HEK293T (cell line): ENCODE measurements around the gene TRIM62.

Experiments
- BHLHE40 ChIP-seq: fragments of 450-650 bp; IDR thresholded peaks from 2 replicates; pipeline ENCODE4 v1.6.1; 2016; ENCODE audit warnings: mild to moderate bottlenecking, moderate library complexity, borderline replicate concordance
- CTBP1 ChIP-seq: fragments of 450-650 bp; IDR thresholded peaks from 2 replicates; pipeline ENCODE4 v1.6.1; 2016; ENCODE audit warnings: borderline replicate concordance
- ELF4 ChIP-seq: fragments of 450-650 bp; IDR thresholded peaks from 2 replicates; pipeline ENCODE4 v1.6.1; 2017; ENCODE audit warnings: antibody characterized with exemption
- FOXA1 ChIP-seq: fragments of 450-650 bp; IDR thresholded peaks from 2 replicates; pipeline ENCODE4 v1.6.1; 2016; ENCODE audit warnings: mild to moderate bottlenecking
- FOXM1 ChIP-seq: fragments of 450-650 bp; IDR thresholded peaks from 2 replicates; pipeline ENCODE4 v1.6.1; 2017; ENCODE audit warnings: mild to moderate bottlenecking, borderline replicate concordance
- HDGF ChIP-seq: fragments of 450-650 bp; IDR thresholded peaks from 2 replicates; pipeline ENCODE4 v1.6.1; 2017; ENCODE audit warnings: antibody characterized with exemption, borderline replicate concordance
- LEF1 ChIP-seq: fragments of 450-650 bp; IDR thresholded peaks from 2 replicates; pipeline ENCODE4 v1.6.1; 2017; ENCODE audit warnings: mild to moderate bottlenecking, borderline replicate concordance
- SUZ12 ChIP-seq: fragments of 450-650 bp; IDR thresholded peaks from 2 replicates; pipeline ENCODE4 v1.6.1; 2016; ENCODE audit warnings: mild to moderate bottlenecking
- TARDBP ChIP-seq: fragments of 450-650 bp; IDR thresholded peaks from 2 replicates; pipeline ENCODE4 v1.6.1; 2016

GRCh38 chr1:33120436-33121231 is 61.2 kb downstream of the TRIM62 start:
- no peak for TF ChIP-seq FOXM1
- no peak for TF ChIP-seq TARDBP
- TF ChIP-seq HDGF: no peak
- no peak for TF ChIP-seq FOXA1
- no peak for TF ChIP-seq ELF4
- TF ChIP-seq BHLHE40: no peak
- no peak for TF ChIP-seq CTBP1
- no peak for TF ChIP-seq LEF1
- no peak for TF ChIP-seq SUZ12
